Adrenal gland (tissue), 12 donors: Measurements from ENCODE around the gene APOO. TPM values are rescaled to one million over a fixed set of nuclear protein-coding genes. Genes with fewer than 3 reads are reported as not detected.

ENCODE experiments used
- DNase-seq, 7 donors: peaks; one replicate each; pipeline ENCODE4 v3.0.0-alpha.2; 2019 to 2020
- H3K27ac ChIP-seq, 5 donors: fragments of 200-600 bp; sonication (generic) in 4 of 5; 1 replicate in 3 of 5; 2 replicates in 2 of 5; pipeline versions ENCODE4 v1.5.1 to v1.8.0; 2016 to 2020; ENCODE audit warnings: mild to moderate bottlenecking in 1 of 5
- H3K27me3 ChIP-seq: fragments of 200-600 bp; 2 replicates; pipeline ENCODE4 v1.8.0; 2021
- H3K36me3 ChIP-seq, 2 donors: fragments of 200-600 bp; replicated peaks in 1 of 2; 1 replicate in 1 of 2; 2 replicates in 1 of 2; pipeline versions ENCODE4 v1.5.1 to v1.8.0; 2018 to 2022
- H3K4me1 ChIP-seq, 2 donors: fragments of 200-600 bp; replicated peaks in 1 of 2; 1 replicate in 1 of 2; 2 replicates in 1 of 2; pipeline versions ENCODE4 v1.5.1 to v1.8.0; 2018 to 2021
- H3K4me3 ChIP-seq, 4 donors: fragments of 200-600 bp; sonication (generic) in 3 of 4; one replicate each; pipeline ENCODE4 v1.5.1; 2016 to 2018
- H3K9me3 ChIP-seq, 3 donors: fragments of 200-600 bp; sonication (generic) in 1 of 3; replicated peaks in 1 of 3; 1 replicate in 2 of 3; 2 replicates in 1 of 3; pipeline versions ENCODE4 v1.5.1 to v1.8.0; 2016 to 2021
- CTCF ChIP-seq, 6 experiments: fragments of 450-650 bp in 4 of 6; fragments of 200-600 bp in 2 of 6; sonication (generic) in 1 of 6; IDR thresholded peaks; 1 replicate in 5 of 6; 2 replicates in 1 of 6; pipeline versions ENCODE4 v1.5.1 to v1.8.0; 2016 to 2021; ENCODE audit warnings: antibody characterized with exemption in 6 of 6, mild to moderate bottlenecking in 2 of 6, moderate library complexity in 1 of 6
- POLR2A ChIP-seq, 2 donors: fragments of 450-650 bp; IDR thresholded peaks; one replicate each; pipeline ENCODE4 v1.6.1; 2017; ENCODE audit warnings: antibody characterized with exemption in 2 of 2, mild to moderate bottlenecking in 2 of 2, moderate library complexity in 1 of 2
- WGBS, 4 donors: extraction: QIAGEN DNeasy Blood & Tissue Kit in 2 of 4; methylation state at CpG; one replicate each; pipeline versions ENCODE4 v1.1.5 to v1.1.7; 2013 to 2017; 5-methylcytosine and 5-hydroxymethylcytosine counted together
- intact Hi-C, 2 donors: fragments of 100-400 bp; cut with DNase I; formaldehyde crosslinking; loops; one replicate each; pipeline versions ENCODE4 v1.14.1 to v1.15.0; 2022 to 2023
- polyA plus RNA-seq, 3 donors: library from polyadenylated mRNA; stranded (reverse); fragments of 200-250 nt in 2 of 3; fragments of 350-450 nt in 1 of 3; fragmentation: Illumina TruSeq in 1 of 3; extraction: RNeasy Lipid Tissue Mini Kit (QIAGEN cat#74804) in 1 of 3; gene quantifications; one replicate each; pipeline ENCODE4 v1.2.3, GENCODE V29; 2013 to 2014
- total RNA-seq, 9 donors: library from RNA; depleted of rRNA in 4 of 9; stranded (reverse); fragments of >200 nt in 4 of 9; fragments of 120-200 nt in 1 of 9; fragmentation: NEBNext Ultra II Directional in 1 of 9; extraction: Animal tissue kit (Norgen Biotek cat#: 25700) in 1 of 9; gene quantifications; one replicate each; pipeline versions ENCODE4 v1.1.0 to v1.2.4, GENCODE V29; 2013 to 2023
- donor health status: healthy with polysubstance abuse.
- donor health status: Bipolar disorder and iron deficiency.
- donor health status: DM: yes; HTN: yes; CAD: no.
- donor health status: DM: no; HTN: no; CAD: no.
- donor health status: DM: no; HTN: no; CAD: no.
- donor health status: DM: yes; HTN: yes; CAD: no.

APOO gene
- total and polyA plus RNA-seq, 12 donors, result 12.9 to 177 (median 27.3) TPM

GRCh38 chrX:23890933-23891332 lies 16.8 kb downstream of the APOO start:
- no peaks in the 10 kb centered on the region for H3K9me3 ChIP-seq
- H3K36me3 ChIP-seq, result no peaks in the 10 kb centered on the region
- TF ChIP-seq CTCF (IDR thresholded peaks at IDR 0.05), result no peak
- no peak for TF ChIP-seq POLR2A (IDR thresholded peaks at IDR 0.05)
- no peak for DNase-seq
- intact Hi-C loops, result no loop called here
- peaks cover 0 to 3% of the 10 kb centered on the region in 2 donors for H3K4me1 ChIP-seq
- WGBS, 4 donors, result 88 to 94% (median 91%) methylated on average over 4 of the region's 4 CpGs
- no peak overlapping the region for H3K27ac ChIP-seq
- H3K4me3 ChIP-seq, result no peak overlapping the region
- no peaks in the 10 kb centered on the region for H3K27me3 ChIP-seq

- H3K27me3 ChIP-seq, result no peaks in the 10 kb centered on the region
- H3K27ac ChIP-seq, result peak overlapping the region in 2 of 5 donors; percentile 15 to 21
- H3K36me3 ChIP-seq, result no peaks in the 10 kb centered on the region
- DNase-seq, result peak in 1 of 7 donors; percentile 23
- peaks cover 0 to 3% of the 10 kb centered on the region in 2 donors for H3K4me1 ChIP-seq
- intact Hi-C loops, result no loop called here
- H3K4me3 ChIP-seq, result no peak overlapping the region
- H3K9me3 ChIP-seq, result no peaks in the 10 kb centered on the region
- 54 to 68% (median 65%) methylated on average over 3 of the region's 3 CpGs for WGBS, 4 donors
- no peak for TF ChIP-seq CTCF (IDR thresholded peaks at IDR 0.05)
- no peak for TF ChIP-seq POLR2A (IDR thresholded peaks at IDR 0.05)
These were observed 18.7 kb downstream of the APOO start for GRCh38 chrX:23888887-23889501.

GRCh38 chrX:23887918-23888317 lies 19.8 kb downstream of the APOO start:
- Histone ChIP-seq H3K9me3 (no peaks in the 10 kb centered on the region), H3K36me3 (no peaks in the 10 kb centered on the region), H3K27me3 (no peaks in the 10 kb centered on the region), H3K27ac (no peak overlapping the region), H3K4me1 (peaks cover 0 to 3% of the 10 kb centered on the region in 2 donors), H3K4me3 (no peak overlapping the region)
- no peak for DNase-seq
- TF ChIP-seq POLR2A (IDR thresholded peaks at IDR 0.05) (no peak), CTCF (IDR thresholded peaks at IDR 0.05) (no peak)
- 86 to 97% (median 92%) methylated on average over 4 of the region's 4 CpGs for WGBS, 4 donors
- intact Hi-C loops, result no loop called here

GRCh38 chrX:23887451-23887850 lies 20.3 kb downstream of the APOO start:
- H3K36me3 ChIP-seq, result no peaks in the 10 kb centered on the region
- DNase-seq, result no peak
- H3K4me3 ChIP-seq, result no peak overlapping the region
- 82 to 94% (median 86%) methylated on average over 5 to 6 of the region's 6 CpGs for WGBS, 4 donors
- no peak for TF ChIP-seq POLR2A (IDR thresholded peaks at IDR 0.05)
- no peak for TF ChIP-seq CTCF (IDR thresholded peaks at IDR 0.05)
- intact Hi-C loops, result no loop called here
- H3K4me1 ChIP-seq, result peaks cover 0 to 3% of the 10 kb centered on the region in 2 donors
- H3K27ac ChIP-seq, result no peak overlapping the region
- H3K27me3 ChIP-seq, result no peaks in the 10 kb centered on the region
- H3K9me3 ChIP-seq, result no peaks in the 10 kb centered on the region
